Duodenal mucosa (tissue), 2 donors: ENCODE results near the gene KCNMA1.

Experiments
- H3K27ac ChIP-seq: one replicate; pipeline ENCODE4 v1.7.0; 2013; ENCODE audit warnings: low read depth, low read length
- H3K27me3 ChIP-seq, 2 donors: one replicate each; pipeline ENCODE4 v1.7.0; 2013; ENCODE audit warnings: low read length in 2 of 2, control low read depth in 1 of 2; ENCODE audit not compliant: insufficient read depth in 2 of 2, control insufficient read depth in 1 of 2
- H3K36me3 ChIP-seq, 2 donors: one replicate each; pipeline ENCODE4 v1.7.0; 2013; ENCODE audit warnings: low read length in 2 of 2, control low read depth in 1 of 2; ENCODE audit not compliant: insufficient read depth in 2 of 2, control insufficient read depth in 1 of 2
- H3K4me1 ChIP-seq, 2 donors: one replicate each; pipeline ENCODE4 v1.7.0; 2013; ENCODE audit warnings: low read length in 2 of 2, control low read depth in 1 of 2; ENCODE audit not compliant: insufficient read depth in 2 of 2, control insufficient read depth in 1 of 2
- H3K4me3 ChIP-seq, 2 donors: one replicate each; pipeline ENCODE4 v1.7.0; 2013; ENCODE audit warnings: low read length in 2 of 2, low read depth in 1 of 2
- H3K9ac ChIP-seq, 2 donors: one replicate each; pipeline ENCODE4 v1.7.0; 2013; ENCODE audit warnings: low read length in 2 of 2, low read depth in 1 of 2
- H3K9me3 ChIP-seq, 2 donors: one replicate each; pipeline ENCODE4 v1.7.0; 2013; ENCODE audit warnings: low read length in 2 of 2, control low read depth in 1 of 2; ENCODE audit not compliant: control insufficient read depth in 1 of 2

The KCNMA1 gene

GRCh38 chr10:76950354-76950753 lies 687.3 kb downstream of the KCNMA1 start:
- no peaks in the 10 kb centered on the region for H3K4me1 ChIP-seq
- H3K27me3 ChIP-seq, result no peaks in the 10 kb centered on the region
- no peak overlapping the region for H3K27ac ChIP-seq
- H3K9ac ChIP-seq, result no peak overlapping the region
- H3K4me3 ChIP-seq, result no peak overlapping the region
- no peaks in the 10 kb centered on the region for H3K36me3 ChIP-seq
- no peaks in the 10 kb centered on the region for H3K9me3 ChIP-seq

- Histone ChIP-seq H3K9ac (no peak overlapping the region), H3K27me3 (no peaks in the 10 kb centered on the region), H3K4me1 (no peaks in the 10 kb centered on the region), H3K27ac (no peak overlapping the region), H3K36me3 (no peaks in the 10 kb centered on the region), H3K4me3 (no peak overlapping the region), H3K9me3 (no peaks in the 10 kb centered on the region)
Measured at GRCh38 chr10:76946270-76946669, 691.3 kb downstream of the KCNMA1 start.

- Histone ChIP-seq H3K9me3 (no peaks in the 10 kb centered on the region), H3K9ac (no peak overlapping the region), H3K36me3 (no peaks in the 10 kb centered on the region), H3K4me1 (no peaks in the 10 kb centered on the region), H3K27ac (no peak overlapping the region), H3K4me3 (no peak overlapping the region), H3K27me3 (no peaks in the 10 kb centered on the region)
Measured at GRCh38 chr10:76945166-76945565, 692.4 kb downstream of the KCNMA1 start.

- Histone ChIP-seq H3K9me3 (no peaks in the 10 kb centered on the region), H3K27me3 (no peaks in the 10 kb centered on the region), H3K4me3 (no peak overlapping the region), H3K36me3 (no peaks in the 10 kb centered on the region), H3K27ac (no peak overlapping the region), H3K4me1 (no peaks in the 10 kb centered on the region), H3K9ac (no peak overlapping the region)
Measured at GRCh38 chr10:76944640-76945039, 693.0 kb downstream of the KCNMA1 start.

- Histone ChIP-seq H3K4me1 (no peaks in the 10 kb centered on the region), H3K4me3 (no peak overlapping the region), H3K36me3 (no peaks in the 10 kb centered on the region), H3K27ac (no peak overlapping the region), H3K9me3 (no peaks in the 10 kb centered on the region), H3K27me3 (no peaks in the 10 kb centered on the region), H3K9ac (no peak overlapping the region)
Measured at GRCh38 chr10:76942628-76943416, 694.8 kb downstream of the KCNMA1 start.

- Histone ChIP-seq H3K9me3 (no peaks in the 10 kb centered on the region), H3K9ac (no peak overlapping the region), H3K27me3 (peaks cover 0 to 6% of the 10 kb centered on the region in 2 donors), H3K4me3 (no peak overlapping the region), H3K27ac (no peak overlapping the region), H3K36me3 (no peaks in the 10 kb centered on the region), H3K4me1 (no peaks in the 10 kb centered on the region)
Measured at GRCh38 chr10:76939933-76940468, 697.6 kb downstream of the KCNMA1 start.

GRCh38 chr10:76937181-76937600 lies 700.4 kb downstream of the KCNMA1 start:
- Histone ChIP-seq H3K36me3 (no peaks in the 10 kb centered on the region), H3K4me3 (no peak overlapping the region), H3K27ac (no peak overlapping the region), H3K9me3 (no peaks in the 10 kb centered on the region), H3K9ac (no peak overlapping the region), H3K4me1 (no peaks in the 10 kb centered on the region), H3K27me3 (peaks cover 0 to 6% of the 10 kb centered on the region in 2 donors)

- no peak overlapping the region for H3K27ac ChIP-seq
Measured at GRCh38 chr10:76935941-76936613, 701.5 kb downstream of the KCNMA1 start.

GRCh38 chr10:76928565-76928964 lies 709.0 kb downstream of the KCNMA1 start:
- H3K9me3 ChIP-seq, result no peaks in the 10 kb centered on the region
- no peak overlapping the region for H3K9ac ChIP-seq
- H3K27ac ChIP-seq, result no peak overlapping the region
- H3K4me1 ChIP-seq, result no peaks in the 10 kb centered on the region
- no peak overlapping the region for H3K4me3 ChIP-seq
- H3K27me3 ChIP-seq, result no peaks in the 10 kb centered on the region
- H3K36me3 ChIP-seq, result no peaks in the 10 kb centered on the region

More at GRCh38 chr10:76935941-76936613, 701.5 kb downstream of the KCNMA1 start:
- H3K4me3 ChIP-seq, result no peak overlapping the region
- no peak overlapping the region for H3K9ac ChIP-seq
- H3K36me3 ChIP-seq, result no peaks in the 10 kb centered on the region
- peaks cover 0 to 6% of the 10 kb centered on the region in 2 donors for H3K27me3 ChIP-seq
- no peaks in the 10 kb centered on the region for H3K9me3 ChIP-seq
- H3K4me1 ChIP-seq, result no peaks in the 10 kb centered on the region

GRCh38 chr10:76925636-76926405 lies 711.8 kb downstream of the KCNMA1 start:
- Histone ChIP-seq H3K9me3 (no peaks in the 10 kb centered on the region), H3K36me3 (no peaks in the 10 kb centered on the region), H3K4me1 (no peaks in the 10 kb centered on the region), H3K27ac (no peak overlapping the region), H3K27me3 (no peaks in the 10 kb centered on the region), H3K9ac (no peak overlapping the region), H3K4me3 (no peak overlapping the region)
